Stimulated activated CD4-positive, alpha-beta T cell treated with anti-CD3 and anti-CD28 coated beads, TNF-alpha, amount 100 ng/mL, for 4 hours (primary cell): Measurements from ENCODE around the gene ATP8A1.

ENCODE experiments used
- DNase-seq, 3 experiments: peaks; one replicate each; pipeline ENCODE4 v3.0.0-alpha.2; 2020; ENCODE audit warnings: low read depth in 3 of 3

Gene ATP8A1

GRCh38 chr4:42570221-42570620 is 86.7 kb downstream of the ATP8A1 start:
- no peak for DNase-seq

GRCh38 chr4:42568610-42569207 is 88.2 kb downstream of the ATP8A1 start:
- peak in 2 of 3 experiments; percentile 17 to 41 for DNase-seq

- DNase-seq, result no peak
Observed at GRCh38 chr4:42566835-42567234, 90.1 kb downstream of the ATP8A1 start.

GRCh38 chr4:42562016-42562415 is 94.9 kb downstream of the ATP8A1 start:
- DNase-seq, result no peak

- no peak for DNase-seq
Observed at GRCh38 chr4:42561031-42561430, 95.9 kb downstream of the ATP8A1 start.

- DNase-seq, result no peak
Observed at GRCh38 chr4:42560467-42560861, 96.4 kb downstream of the ATP8A1 start.

- no peak for DNase-seq
Observed at GRCh38 chr4:42558156-42558555, 98.7 kb downstream of the ATP8A1 start.

- no peak for DNase-seq
Observed at GRCh38 chr4:42555828-42556227, 101.1 kb downstream of the ATP8A1 start.

- DNase-seq, result no peak
Observed at GRCh38 chr4:42554072-42554471, 102.8 kb downstream of the ATP8A1 start.

- no peak for DNase-seq
Observed at GRCh38 chr4:42549896-42550295, 107.0 kb downstream of the ATP8A1 start.

GRCh38 chr4:42547805-42548204 is 109.1 kb downstream of the ATP8A1 start:
- no peak for DNase-seq

GRCh38 chr4:42543762-42544161 is 113.1 kb downstream of the ATP8A1 start:
- no peak for DNase-seq

GRCh38 chr4:42543126-42543525 is 113.8 kb downstream of the ATP8A1 start:
- no peak for DNase-seq

- DNase-seq, result no peak
Observed at GRCh38 chr4:42541647-42542046, 115.3 kb downstream of the ATP8A1 start.

- no peak for DNase-seq
Observed at GRCh38 chr4:42533042-42533441, 123.9 kb downstream of the ATP8A1 start.

GRCh38 chr4:42531341-42532030 is 125.4 kb downstream of the ATP8A1 start:
- DNase-seq, result no peak

GRCh38 chr4:42523066-42523718 is 133.7 kb downstream of the ATP8A1 start:
- DNase-seq, result no peak

GRCh38 chr4:42519803-42520417 is 137.0 kb downstream of the ATP8A1 start:
- no peak for DNase-seq

GRCh38 chr4:42515156-42515884 is 141.6 kb downstream of the ATP8A1 start:
- no peak for DNase-seq

- DNase-seq, result no peak
Observed at GRCh38 chr4:42513748-42514492, 143.0 kb downstream of the ATP8A1 start.

- no peak for DNase-seq
Observed at GRCh38 chr4:42512226-42512625, 144.7 kb downstream of the ATP8A1 start.
